SU-DHL-6 (cell line): ENCODE data around the gene PAPSS1.

Experiments
- H2AFZ ChIP-seq: fragments of 200-600 bp; sonication (generic); 2 replicates; pipeline ENCODE4 v1.6.1; 2014; ENCODE audit warnings: low read depth, mild to moderate bottlenecking, moderate library complexity, mixed read lengths, antibody characterized with exemption, low read length; ENCODE audit not compliant: severe bottlenecking
- H3F3A ChIP-seq: fragments of 200-600 bp; shearing (Covaris generic); 2 replicates; pipeline ENCODE4 v1.6.0; 2016; ENCODE audit warnings: antibody characterized with exemption, mild to moderate bottlenecking; ENCODE audit not compliant: insufficient read depth
- H3K27ac ChIP-seq: fragments of 200-600 bp; sonication (generic); 2 replicates; pipeline ENCODE4 v1.5.1; 2016; ENCODE audit warnings: low read depth, mild to moderate bottlenecking, low read length, moderate library complexity, mixed read lengths
- H3K27me3 ChIP-seq: fragments of 200-600 bp; sonication (generic), shearing (Covaris generic); 2 replicates; pipeline ENCODE4 v1.6.0; 2014; ENCODE audit warnings: mild to moderate bottlenecking, low read length
- H3K36me3 ChIP-seq: fragments of 200-600 bp; sonication (generic); 2 replicates; pipeline ENCODE4 v1.6.1; 2014; ENCODE audit warnings: mild to moderate bottlenecking, low read length, mixed read lengths
- H3K4me2 ChIP-seq: fragments of 300-600, 200-600 bp; shearing (Covaris generic), sonication (generic); 2 replicates; pipeline ENCODE4 v1.6.0; 2014; ENCODE audit warnings: low read length, low read depth, mild to moderate bottlenecking; ENCODE audit not compliant: poor library complexity, severe bottlenecking
- H3K4me3 ChIP-seq: fragments of 200-600 bp; sonication (generic); 2 replicates; pipeline ENCODE4 v1.5.1; 2014; ENCODE audit warnings: antibody characterized with exemption, low read length, mild to moderate bottlenecking, mixed read lengths; ENCODE audit not compliant: insufficient read depth, poor library complexity, severe bottlenecking
- H3K79me2 ChIP-seq: fragments of 200-600 bp; sonication (generic); 2 replicates; pipeline ENCODE4 v1.6.1; 2014; ENCODE audit warnings: mild to moderate bottlenecking, low read length, moderate library complexity; ENCODE audit not compliant: insufficient read depth
- H3K9ac ChIP-seq: fragments of 200-600 bp; sonication (generic); 2 replicates; pipeline ENCODE4 v1.7.0; 2014; ENCODE audit warnings: mild to moderate bottlenecking, low read length
- H3K9me2 ChIP-seq: fragments of 200-600 bp; sonication (generic); replicated peaks from 2 replicates; pipeline ENCODE4 v1.6.1; 2014; ENCODE audit warnings: low read length; ENCODE audit not compliant: insufficient read depth
- H3K9me3 ChIP-seq: fragments of 200-600 bp; sonication (generic); 2 replicates; pipeline ENCODE4 v1.6.1; 2014; ENCODE audit warnings: low read length, mixed read lengths; ENCODE audit not compliant: insufficient read depth
- H4K20me1 ChIP-seq: fragments of 200-600 bp; sonication (generic); 2 replicates; pipeline ENCODE4 v1.6.1; 2014; ENCODE audit warnings: low read depth, mild to moderate bottlenecking, antibody characterized with exemption, low read length, moderate library complexity, mixed read lengths
- EZH2phosphoT487 ChIP-seq: fragments of 200-600 bp; sonication (generic), shearing (Covaris generic); conservative IDR thresholded peaks from 2 replicates; pipeline ENCODE4 v1.6.1; 2018; ENCODE audit warnings: mild to moderate bottlenecking, antibody characterized with exemption, low read length, moderate library complexity, mixed read lengths
- TF ChIP-seq, protein P1 (sequence below): fragments of 200-600 bp; sonication (generic); IDR thresholded peaks from one replicate; pipeline ENCODE4 v1.5.1; 2017; ENCODE audit warnings: antibody characterized with exemption, mild to moderate bottlenecking, low read length, moderate library complexity; ENCODE audit not compliant: insufficient read depth, poor library complexity, severe bottlenecking

Gene PAPSS1

DNA sequence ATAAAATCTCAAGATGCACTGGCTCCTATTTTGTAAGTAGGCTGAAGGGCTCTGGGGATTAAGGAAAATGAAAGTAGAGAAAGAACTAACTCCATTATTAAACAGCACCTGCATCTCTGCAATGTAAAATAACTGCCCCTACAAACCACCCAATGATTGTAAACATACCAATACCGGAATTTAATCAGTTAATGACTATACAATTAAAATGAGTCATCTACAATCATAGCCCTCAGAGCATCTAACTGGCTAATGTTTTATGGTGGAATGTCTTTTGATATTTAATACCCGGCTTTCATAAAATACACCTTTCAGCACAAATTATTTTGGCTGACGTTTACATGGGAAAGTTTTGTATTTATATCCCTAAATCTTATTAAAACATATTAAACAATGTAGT, 142.3 kb downstream of the PAPSS1 start:
- Histone ChIP-seq H3K79me2 (no peaks in the 10 kb centered on the region), H3K9me2 (no peaks in the 10 kb centered on the region), H3K9me3 (no peaks in the 10 kb centered on the region), H2AFZ (no peak overlapping the region), H3K27me3 (no peaks in the 10 kb centered on the region), H3F3A (no peaks in the 10 kb centered on the region), H3K4me3 (no peak overlapping the region), H3K36me3 (no peaks in the 10 kb centered on the region), H3K4me2 (no peak overlapping the region), H3K27ac (no peak overlapping the region), H3K9ac (no peak overlapping the region), H4K20me1 (no peaks in the 10 kb centered on the region)
- TF ChIP-seq, protein P1, sequence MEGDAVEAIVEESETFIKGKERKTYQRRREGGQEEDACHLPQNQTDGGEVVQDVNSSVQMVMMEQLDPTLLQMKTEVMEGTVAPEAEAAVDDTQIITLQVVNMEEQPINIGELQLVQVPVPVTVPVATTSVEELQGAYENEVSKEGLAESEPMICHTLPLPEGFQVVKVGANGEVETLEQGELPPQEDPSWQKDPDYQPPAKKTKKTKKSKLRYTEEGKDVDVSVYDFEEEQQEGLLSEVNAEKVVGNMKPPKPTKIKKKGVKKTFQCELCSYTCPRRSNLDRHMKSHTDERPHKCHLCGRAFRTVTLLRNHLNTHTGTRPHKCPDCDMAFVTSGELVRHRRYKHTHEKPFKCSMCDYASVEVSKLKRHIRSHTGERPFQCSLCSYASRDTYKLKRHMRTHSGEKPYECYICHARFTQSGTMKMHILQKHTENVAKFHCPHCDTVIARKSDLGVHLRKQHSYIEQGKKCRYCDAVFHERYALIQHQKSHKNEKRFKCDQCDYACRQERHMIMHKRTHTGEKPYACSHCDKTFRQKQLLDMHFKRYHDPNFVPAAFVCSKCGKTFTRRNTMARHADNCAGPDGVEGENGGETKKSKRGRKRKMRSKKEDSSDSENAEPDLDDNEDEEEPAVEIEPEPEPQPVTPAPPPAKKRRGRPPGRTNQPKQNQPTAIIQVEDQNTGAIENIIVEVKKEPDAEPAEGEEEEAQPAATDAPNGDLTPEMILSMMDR = no peak
- TF ChIP-seq EZH2phosphoT487 = no peak

DNA sequence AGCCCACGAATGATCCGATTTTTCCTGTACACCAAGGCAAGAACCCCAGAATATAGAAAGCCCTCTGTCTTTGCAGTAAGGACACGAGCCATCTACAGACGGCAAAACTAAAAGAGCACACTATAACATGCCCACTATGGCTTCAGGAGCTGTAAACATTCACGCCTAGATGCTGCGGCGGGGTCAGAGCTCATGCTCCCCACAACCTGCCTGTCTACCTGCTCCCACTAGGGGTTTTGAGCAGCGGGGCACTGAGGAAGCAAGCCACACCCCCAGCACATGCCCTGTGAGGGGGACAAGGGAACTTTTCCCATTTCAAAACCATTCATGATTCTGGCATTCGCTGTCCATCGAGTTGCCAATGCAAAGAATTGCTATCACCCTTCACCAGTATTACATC, 144.8 kb downstream of the PAPSS1 start:
- no peak overlapping the region for H3K4me2 ChIP-seq
- no peak overlapping the region for H3K4me3 ChIP-seq
- no peaks in the 10 kb centered on the region for H3F3A ChIP-seq
- no peaks in the 10 kb centered on the region for H3K9me2 ChIP-seq
- no peaks in the 10 kb centered on the region for H3K79me2 ChIP-seq
- H3K9me3 ChIP-seq = no peaks in the 10 kb centered on the region
- no peaks in the 10 kb centered on the region for H3K27me3 ChIP-seq
- no peak for TF ChIP-seq EZH2phosphoT487
- TF ChIP-seq, protein P1 = no peak
- H2AFZ ChIP-seq = no peak overlapping the region
- H3K9ac ChIP-seq = no peak overlapping the region
- H4K20me1 ChIP-seq = no peaks in the 10 kb centered on the region
- H3K36me3 ChIP-seq = no peaks in the 10 kb centered on the region
- no peak overlapping the region for H3K27ac ChIP-seq

DNA sequence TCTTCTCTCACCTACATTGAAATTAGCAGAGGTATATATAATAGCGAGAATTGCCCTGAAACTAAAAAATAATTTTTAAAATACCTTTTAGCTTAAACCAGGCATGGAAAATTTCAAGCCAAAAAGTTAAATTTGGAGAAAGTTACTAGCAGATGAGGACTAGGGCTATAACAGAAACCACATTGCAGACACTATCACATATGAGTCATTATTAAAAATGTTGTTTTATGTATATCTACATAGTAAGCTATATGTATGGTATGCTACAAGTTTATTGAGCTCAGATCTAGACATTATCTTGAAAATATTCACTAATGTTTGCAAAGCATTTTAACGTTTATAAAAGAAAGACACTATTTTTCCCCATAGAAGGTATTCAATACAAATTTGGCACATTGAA, 147.8 kb downstream of the PAPSS1 start:
- H3K79me2 ChIP-seq = no peaks in the 10 kb centered on the region

More for the DNA sequence above, 147.8 kb downstream of the PAPSS1 start:
- no peaks in the 10 kb centered on the region for H3K9me3 ChIP-seq
- H3K27me3 ChIP-seq = no peaks in the 10 kb centered on the region
- H2AFZ ChIP-seq = no peak overlapping the region
- no peaks in the 10 kb centered on the region for H4K20me1 ChIP-seq
- H3K4me3 ChIP-seq = no peak overlapping the region
- no peaks in the 10 kb centered on the region for H3F3A ChIP-seq
- no peak overlapping the region for H3K9ac ChIP-seq
- no peaks in the 10 kb centered on the region for H3K36me3 ChIP-seq
- no peak overlapping the region for H3K4me2 ChIP-seq
- no peak overlapping the region for H3K27ac ChIP-seq
- TF ChIP-seq, protein P1 = no peak
- TF ChIP-seq EZH2phosphoT487 = no peak
- no peaks in the 10 kb centered on the region for H3K9me2 ChIP-seq
